Measurements from ENCODE around the gene SPTBN2.

- TF ChIP-seq CTCF (IDR thresholded peaks at IDR 0.05) = no peak
- no peak for TF ChIP-seq POLR2A (IDR thresholded peaks at IDR 0.05)
Measured at GRCh38 chr11:66694056-66694410, 35.0 kb downstream of the SPTBN2 start.

Measured in uterus (tissue), 2 donors.